CD4-positive, alpha-beta T cell treated with Interleukin-4 for 4 hours (primary cell): Measurements from ENCODE around the gene GSTP1.
"Not testable (repeated sequence)": the region's sequence is repeated elsewhere in the genome, so short reads cannot be mapped to it uniquely, and the experiment has no call there.

Experiments
- DNase-seq: peaks from one replicate; pipeline ENCODE4 v3.0.0-alpha.2; 2020

GSTP1 gene

DNA sequence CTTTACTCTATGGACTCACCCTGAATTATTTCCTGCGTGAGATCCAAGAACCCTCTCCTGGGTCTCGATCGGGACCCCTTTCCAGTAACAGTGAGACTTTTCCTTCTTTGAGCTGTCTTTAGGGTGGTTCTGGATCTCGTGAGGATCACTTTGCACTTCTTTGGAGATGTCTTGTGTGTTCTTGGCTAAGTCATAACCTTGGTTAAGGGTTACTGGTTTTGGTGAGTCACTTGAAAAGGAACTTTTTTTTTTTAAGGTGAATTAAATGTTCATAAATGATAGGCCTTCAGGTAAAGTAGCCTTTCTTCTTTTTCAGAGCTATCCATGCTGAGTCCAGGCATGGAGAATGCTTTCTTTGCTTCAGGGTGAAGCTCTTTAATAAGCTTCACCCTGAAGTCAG is 19.4 kb upstream of the GSTP1 start:
- no peak for DNase-seq

DNA sequence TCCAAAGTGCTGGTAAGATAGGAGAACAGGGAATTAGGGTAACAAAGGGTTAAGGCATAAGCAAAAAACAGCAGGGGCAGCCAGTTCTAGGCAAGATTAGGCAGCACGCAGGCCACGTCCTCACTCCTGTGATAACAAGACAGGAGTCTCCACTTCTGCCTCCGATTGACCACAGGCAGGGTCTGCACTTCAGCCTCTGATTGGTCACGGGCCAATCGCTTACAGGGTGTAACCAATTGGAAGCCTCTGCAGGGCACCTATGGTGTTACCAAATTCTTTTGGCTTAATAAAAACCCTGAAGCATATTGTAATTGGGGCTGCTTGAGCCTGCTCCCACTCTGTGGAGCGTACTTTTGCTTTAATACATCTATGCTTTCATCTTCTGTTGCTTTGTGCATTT is 12.2 kb upstream of the GSTP1 start:
- DNase-seq: no peak

DNA sequence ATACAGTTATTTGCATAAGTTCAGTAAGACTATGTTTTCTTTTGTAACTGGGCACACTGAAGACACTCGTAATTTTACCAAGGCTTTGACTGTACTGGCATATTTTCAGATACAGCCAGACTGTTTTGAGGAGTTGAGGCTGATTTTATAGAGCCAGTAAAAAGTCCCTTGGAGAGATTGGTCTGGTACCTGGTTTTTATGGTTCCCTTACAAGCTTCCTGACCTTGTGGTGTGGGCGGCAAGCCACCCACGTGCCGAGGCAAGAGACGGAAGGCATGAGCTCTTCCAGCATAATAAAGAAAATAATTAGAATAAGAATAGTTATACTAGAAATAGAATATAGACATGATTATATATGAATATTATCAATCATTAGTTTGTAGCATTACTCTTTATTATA is 11.3 kb upstream of the GSTP1 start:
- DNase-seq: no peak

DNA sequence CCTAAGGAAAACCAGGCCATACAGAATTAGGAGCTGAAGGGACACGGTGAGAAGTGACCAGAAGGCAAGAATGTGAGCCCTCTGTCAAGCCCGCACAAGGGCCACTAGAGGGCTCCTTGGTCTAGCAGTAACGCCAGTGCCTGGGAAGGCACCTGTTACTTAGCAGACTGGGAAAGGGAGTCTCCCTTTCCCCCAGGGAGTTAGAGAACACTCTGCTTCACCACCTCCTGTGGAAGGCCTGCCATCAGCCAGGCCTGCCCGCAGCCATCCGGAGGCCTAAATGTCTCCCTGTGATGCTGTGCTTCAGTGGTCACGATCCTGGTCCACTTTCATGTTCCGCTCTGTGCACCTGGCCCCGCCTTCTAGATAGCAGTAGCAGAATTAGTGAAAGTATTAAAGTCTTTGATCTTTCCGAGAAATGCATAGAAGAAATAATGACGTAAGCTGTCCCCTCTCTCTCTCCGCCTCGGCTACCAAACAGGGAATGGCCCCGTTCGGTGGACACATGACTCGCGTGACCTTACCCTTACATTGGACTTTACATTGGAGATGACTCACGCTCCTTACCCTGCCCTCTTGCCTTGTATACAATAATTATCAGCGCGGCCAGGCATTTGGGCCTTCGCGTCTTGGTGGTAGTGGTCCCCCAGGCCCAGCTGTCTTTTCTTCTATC is 10.7 kb upstream of the GSTP1 start:
- peak; percentile 21 for DNase-seq

DNA sequence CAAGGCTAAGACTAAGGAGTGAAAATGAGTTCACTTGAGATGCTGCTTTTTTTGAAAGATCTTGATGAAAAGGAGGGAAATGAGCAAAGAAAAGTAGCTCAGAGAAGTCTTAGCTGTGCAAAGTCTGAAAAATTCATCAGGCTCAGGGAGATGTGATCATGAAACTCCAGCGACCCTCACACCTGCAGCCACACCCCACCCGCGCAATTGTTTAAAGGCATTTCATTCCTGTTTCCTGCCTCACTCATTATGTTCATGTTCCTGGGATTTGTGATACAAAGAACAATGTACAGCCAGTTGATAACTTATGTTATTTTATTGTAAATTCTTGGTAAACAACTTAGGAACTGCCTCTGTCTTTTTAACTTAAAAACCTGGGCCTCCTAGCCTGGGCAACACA is 8.7 kb upstream of the GSTP1 start:
- no peak for DNase-seq

DNA sequence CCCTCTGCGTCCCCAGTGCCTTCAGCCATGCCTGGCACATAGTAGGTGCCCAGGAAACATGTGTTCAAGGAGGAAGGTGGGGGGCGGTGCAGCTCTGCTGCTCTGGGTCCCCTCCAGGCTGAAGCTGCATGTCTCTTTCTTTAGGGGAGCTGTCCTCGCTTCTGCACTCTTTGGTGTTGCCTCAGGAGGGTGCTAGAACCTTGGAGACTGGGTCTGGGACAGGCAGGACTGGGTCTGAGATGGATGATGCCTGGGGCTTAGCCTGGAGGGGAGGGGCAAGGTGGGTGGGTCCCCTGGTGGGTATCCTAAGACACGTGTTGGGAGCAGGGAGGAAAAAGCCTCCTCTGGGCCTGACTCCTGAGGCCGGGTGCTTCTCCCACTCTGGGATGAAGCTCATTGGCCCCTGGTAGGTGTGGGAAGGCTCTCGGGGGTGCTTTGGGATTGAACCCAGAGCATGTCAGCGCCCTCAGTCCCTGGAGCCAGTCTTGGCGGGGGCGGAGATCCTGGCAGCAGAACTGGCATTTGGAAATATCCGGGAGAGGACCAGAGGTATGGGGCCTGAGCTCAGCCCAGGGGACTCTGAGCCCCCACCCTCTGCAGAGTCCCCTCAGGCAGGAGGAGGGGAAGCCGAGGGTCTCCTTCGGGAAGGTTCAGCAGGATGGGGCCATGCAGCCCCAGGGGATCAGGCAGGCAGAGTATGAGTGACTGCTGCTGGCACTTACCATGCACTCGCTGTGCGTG is 6.7 kb upstream of the GSTP1 start:
- DNase-seq: no peak

DNA sequence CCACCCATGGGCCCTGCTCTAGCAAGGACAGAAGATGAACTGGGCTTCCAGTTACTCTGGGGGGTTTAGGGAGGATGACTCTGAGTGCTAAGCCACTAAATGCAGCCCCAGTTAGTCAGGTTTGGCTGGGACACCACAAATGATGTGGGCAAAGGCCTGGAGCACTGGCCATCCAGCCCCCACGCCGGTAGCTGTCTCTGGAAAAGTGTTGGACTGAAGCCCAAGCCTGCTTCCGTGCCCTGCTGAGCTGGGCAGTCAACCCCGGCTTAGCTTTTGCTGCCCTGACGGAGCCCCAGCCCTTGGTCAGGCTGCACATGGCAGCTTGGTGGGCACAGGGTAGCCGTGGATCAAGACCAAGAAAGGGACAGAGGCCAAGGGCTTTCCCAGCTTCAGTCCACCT is 5.7 kb upstream of the GSTP1 start:
- no peak for DNase-seq

DNA sequence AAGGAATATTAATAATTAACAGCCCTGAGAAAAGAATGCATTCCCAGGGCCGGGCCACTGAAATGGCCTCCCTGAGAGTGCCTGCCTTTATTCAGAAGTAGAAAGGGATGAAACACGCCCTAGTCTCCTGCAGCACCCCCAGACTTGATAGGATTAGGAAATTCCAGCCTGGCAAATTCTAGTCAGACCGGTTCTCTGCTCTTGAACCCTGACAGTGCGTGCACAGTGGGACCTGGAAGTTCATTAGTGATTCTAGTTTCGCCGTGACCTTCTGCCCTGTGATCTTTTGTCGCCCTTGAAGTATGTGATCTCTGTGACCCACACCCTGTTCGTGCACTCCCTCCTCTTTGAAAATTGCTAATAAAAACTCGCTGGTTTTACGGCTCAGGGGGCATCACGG is 2.1 kb upstream of the GSTP1 start:
- no peak for DNase-seq

DNA sequence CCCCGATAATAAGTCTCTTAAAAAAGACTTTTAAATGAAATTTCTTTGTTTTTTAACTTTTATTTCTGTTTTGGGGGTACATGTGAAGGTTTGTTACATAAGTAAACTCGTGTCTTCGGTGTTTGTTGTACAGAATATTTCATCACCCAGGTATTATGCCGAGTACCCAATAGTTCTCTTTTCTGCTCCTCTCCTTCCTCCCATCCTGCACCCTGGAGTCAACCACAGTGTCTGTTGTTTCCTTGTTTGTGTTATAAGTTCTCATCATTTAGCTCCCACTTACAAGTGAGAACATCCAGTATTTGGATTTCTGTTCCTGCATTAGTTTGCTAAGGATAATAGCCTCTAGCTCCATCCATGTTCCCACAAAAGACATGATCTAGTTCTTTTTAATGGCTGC is 1.6 kb upstream of the GSTP1 start:
- no peak for DNase-seq

DNA sequence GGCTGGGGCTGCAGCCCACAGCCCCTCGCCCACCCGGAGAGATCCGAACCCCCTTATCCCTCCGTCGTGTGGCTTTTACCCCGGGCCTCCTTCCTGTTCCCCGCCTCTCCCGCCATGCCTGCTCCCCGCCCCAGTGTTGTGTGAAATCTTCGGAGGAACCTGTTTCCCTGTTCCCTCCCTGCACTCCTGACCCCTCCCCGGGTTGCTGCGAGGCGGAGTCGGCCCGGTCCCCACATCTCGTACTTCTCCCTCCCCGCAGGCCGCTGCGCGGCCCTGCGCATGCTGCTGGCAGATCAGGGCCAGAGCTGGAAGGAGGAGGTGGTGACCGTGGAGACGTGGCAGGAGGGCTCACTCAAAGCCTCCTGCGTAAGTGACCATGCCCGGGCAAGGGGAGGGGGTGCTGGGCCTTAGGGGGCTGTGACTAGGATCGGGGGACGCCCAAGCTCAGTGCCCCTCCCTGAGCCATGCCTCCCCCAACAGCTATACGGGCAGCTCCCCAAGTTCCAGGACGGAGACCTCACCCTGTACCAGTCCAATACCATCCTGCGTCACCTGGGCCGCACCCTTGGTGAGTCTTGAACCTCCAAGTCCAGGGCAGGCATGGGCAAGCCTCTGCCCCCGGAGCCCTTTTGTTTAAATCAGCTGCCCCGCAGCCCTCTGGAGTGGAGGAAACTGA is 731 bp downstream of the GSTP1 start:
- DNase-seq: no peak

DNA sequence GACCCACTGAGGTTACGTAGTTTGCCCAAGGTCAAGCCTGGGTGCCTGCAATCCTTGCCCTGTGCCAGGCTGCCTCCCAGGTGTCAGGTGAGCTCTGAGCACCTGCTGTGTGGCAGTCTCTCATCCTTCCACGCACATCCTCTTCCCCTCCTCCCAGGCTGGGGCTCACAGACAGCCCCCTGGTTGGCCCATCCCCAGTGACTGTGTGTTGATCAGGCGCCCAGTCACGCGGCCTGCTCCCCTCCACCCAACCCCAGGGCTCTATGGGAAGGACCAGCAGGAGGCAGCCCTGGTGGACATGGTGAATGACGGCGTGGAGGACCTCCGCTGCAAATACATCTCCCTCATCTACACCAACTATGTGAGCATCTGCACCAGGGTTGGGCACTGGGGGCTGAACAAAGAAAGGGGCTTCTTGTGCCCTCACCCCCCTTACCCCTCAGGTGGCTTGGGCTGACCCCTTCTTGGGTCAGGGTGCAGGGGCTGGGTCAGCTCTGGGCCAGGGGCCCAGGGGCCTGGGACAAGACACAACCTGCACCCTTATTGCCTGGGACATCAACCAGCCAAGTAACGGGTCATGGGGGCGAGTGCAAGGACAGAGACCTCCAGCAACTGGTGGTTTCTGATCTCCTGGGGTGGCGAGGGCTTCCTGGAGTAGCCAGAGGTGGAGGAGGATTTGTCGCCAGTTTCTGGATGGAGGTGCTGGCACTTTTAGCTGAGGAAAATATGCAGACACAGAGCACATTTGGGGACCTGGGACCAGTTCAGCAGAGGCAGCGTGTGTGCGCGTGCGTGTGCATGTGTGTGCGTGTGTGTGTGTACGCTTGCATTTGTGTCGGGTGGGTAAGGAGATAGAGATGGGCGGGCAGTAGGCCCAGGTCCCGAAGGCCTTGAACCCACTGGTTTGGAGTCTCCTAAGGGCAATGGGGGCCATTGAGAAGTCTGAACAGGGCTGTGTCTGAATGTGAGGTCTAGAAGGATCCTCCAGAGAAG is 1.6 kb downstream of the GSTP1 start:
- no peak for DNase-seq

DNA sequence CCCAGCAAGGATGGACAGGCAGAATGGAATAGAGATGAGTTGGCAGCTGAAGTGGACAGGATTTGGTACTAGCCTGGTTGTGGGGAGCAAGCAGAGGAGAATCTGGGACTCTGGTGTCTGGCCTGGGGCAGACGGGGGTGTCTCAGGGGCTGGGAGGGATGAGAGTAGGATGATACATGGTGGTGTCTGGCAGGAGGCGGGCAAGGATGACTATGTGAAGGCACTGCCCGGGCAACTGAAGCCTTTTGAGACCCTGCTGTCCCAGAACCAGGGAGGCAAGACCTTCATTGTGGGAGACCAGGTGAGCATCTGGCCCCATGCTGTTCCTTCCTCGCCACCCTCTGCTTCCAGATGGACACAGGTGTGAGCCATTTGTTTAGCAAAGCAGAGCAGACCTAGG is 2.3 kb downstream of the GSTP1 start:
- DNase-seq: no peak

DNA sequence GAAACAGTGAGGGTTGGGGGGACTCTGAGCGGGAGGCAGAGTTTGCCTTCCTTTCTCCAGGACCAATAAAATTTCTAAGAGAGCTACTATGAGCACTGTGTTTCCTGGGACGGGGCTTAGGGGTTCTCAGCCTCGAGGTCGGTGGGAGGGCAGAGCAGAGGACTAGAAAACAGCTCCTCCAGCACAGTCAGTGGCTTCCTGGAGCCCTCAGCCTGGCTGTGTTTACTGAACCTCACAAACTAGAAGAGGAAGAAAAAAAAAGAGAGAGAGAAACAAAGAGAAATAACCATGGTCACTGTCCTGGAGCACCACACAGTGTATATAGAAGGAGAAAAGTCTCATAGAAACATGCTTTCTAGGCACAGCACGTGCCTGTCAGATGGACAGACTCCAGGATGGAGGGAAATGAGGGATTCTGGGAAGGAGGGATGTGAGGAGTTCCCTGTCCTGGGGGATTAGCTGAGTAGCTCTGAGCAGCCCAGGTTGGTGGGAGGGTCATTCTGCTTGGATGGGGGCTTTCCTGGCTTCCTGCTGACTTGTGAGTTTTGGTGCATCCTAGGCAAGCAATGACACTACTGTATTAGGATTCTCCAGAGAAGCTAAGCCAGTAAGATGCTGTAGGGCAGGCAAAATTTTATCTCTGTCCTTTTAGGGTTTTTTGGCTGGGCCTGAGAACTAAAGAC is 3.1 kb downstream of the GSTP1 start:
- DNase-seq: no peak

DNA sequence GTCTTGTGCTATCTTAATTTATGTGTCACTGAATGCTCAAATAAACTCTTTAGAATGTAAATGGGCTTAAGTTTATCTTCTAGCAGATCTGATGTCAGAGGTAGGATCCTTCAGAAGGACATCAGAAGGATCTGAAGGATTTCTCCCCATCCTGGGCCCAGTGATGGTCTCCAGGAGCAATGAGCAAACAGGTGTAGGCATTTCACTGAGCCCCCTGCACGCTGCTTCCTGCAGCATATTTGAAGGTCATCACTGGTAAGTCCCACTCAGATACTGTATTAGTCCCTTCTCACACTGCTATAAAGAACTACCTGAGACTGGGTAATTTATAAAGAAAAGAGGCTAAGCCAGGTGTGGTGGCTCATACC is 4.5 kb downstream of the GSTP1 start:
- no peak for DNase-seq

DNA sequence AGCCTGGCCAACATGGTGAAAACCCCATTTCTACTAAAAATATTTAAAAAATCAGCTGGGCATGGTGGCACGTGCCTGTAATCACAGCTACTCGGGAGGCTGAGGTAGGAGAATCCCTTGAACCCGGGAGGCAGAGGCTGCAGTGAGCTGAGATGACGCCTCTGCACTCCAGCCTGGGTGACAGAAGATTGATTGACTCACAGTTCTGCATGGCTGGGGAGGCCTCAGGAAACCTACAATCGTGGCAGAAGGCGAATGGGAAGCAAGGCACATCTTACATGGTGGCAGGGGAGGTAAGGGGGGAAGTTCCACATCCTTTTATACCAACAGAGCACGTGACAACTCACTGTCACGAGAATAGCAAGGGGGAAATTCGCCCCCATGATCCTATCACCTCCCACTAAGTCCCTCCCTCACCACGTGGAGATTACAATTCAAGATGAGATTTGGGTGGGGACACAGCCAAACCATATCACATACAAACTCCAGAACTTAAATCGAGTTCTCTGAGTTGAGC is 5.3 kb downstream of the GSTP1 start:
- DNase-seq: not testable (repeated sequence)

DNA sequence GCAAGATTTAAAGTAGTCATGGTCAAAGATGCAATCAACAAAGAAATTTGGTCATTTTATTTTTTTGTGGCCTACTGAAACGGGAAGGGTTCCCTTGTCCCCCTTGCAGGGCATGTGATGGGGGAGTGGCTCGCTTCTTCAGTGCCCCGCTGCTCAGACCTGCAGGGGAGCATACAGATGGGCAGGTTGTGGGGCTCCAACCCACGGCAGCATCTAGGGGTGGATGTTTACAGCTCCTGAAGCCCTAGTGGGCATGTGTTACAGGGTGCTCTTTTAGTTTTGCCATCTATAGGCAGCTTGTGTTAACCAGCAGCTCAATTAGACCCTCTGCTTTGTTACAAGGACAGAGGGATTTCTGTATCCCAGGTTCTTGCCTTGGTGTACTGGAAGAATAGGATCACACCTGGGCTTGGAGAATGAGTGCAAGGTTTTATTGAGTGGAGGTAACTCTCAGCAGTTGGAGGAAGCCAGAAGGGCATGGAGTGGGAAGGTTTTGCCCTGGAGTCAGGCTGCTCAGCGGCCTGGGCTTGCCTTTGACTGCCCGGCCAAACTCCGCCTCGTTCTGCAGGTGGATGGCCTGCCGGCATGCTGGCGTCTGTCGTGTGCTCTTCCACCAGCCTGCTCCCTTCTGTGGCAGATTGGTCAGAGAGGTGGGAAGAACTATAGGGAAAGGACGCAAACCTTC is 9.4 kb downstream of the GSTP1 start:
- no peak for DNase-seq

DNA sequence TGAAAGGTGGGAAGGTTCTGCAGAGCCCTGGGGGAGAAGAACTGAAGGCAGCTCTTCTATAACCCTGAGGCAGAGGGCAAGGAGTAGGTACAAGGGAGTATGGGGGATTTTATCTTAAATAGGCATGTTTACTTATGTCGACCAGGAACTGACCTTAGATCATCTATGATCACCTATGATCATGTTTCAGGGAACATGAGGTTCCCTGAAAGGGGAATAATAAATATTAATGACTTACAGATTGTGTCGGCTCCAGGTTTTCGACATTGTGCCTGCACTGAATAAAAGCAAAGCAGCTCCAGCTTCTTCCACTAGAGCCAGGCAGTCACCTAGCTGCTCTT is 9.9 kb downstream of the GSTP1 start:
- no peak for DNase-seq

DNA sequence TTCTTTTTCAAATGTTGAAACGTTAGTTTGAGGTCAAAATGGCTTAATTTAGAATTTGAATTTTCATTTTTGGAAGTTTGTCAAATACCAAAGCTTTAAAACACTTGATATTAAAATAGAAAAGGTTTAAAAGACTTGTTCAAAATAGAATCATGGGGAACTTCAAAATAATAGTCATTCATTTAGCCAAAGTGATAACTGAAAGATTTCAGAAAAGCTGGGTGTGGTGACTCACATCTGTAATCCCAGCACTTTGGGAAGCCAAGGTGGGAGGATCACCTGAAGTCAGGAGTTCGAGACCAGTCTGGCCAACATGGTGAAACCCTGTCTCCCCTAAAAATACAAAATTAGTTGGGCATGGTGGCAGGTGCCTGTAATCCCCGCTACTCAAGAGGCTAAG is 10.9 kb downstream of the GSTP1 start:
- DNase-seq: no peak

DNA sequence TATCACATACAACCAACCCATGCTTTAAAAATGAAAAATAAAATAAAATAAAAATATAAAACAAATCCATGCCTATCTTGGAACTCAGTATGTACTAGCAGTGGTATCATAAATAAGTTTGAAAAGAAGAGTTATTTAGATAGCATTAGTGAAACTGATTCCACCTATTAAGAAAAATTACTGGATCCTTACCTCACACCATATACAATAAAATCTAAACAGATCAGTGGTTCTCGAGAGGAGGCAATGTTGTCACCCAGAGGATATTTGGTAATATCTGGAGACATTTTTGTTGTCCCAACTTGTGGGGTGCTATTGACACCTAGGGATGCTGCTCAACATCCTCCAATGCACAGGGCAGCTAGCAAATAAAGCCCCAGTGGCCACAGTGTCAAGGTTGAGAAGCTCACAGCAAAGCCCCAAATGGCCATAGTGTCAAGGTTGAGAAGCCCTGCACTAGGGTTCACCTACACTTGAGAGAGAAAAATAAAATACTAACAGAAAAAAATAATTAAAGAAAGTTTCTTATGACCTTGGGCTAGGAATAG is 13.2 kb downstream of the GSTP1 start:
- no peak for DNase-seq

DNA sequence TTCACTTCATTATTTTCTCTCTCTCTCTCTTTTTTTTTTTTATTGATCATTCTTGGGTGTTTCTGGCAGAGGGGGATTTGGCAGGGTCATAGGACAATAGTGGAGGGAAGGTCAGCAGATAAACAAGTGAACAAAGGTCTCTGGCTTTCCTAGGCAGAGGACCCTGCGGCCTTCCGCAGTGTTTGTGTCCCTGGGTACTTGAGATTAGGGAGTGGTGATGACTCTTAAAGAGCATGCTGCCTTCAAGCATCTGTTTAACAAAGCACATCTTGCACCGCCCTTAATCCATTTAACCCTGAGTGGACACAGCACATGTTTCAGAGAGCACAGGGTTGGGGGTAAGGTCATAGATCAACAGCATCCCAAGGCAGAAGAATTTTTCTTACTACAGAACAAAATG is 13.8 kb downstream of the GSTP1 start:
- DNase-seq: not testable (repeated sequence)

DNA sequence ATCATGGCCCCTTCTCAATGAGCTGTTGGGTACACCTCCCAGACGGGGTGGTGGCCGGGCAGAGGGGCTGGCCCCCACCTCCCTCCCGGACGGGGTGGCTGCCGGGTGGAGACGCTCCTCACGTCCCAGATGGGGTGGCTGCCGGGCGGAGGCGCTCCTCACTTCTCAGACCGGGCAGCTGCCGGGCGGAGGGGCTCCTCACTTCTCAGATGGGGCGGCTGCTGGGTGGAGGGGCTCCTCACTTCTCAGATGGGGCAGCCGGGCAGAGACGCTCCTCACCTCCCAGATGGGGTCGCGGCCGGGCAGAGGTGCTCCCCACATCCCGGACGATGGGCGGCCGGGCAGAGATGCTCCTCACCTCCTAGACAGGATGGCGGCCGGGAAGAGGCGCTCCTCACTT is 14.4 kb downstream of the GSTP1 start:
- DNase-seq: not testable (repeated sequence)
